HUES6 (cell line): ENCODE results near the gene THSD7B.

ENCODE experiments used
- H3K27ac ChIP-seq: 2 replicates; pipeline ENCODE4 v1.7.0; 2013; ENCODE audit warnings: low read depth, mild to moderate bottlenecking, low read length, inconsistent platforms
- H3K27me3 ChIP-seq: 2 replicates; pipeline ENCODE4 v1.6.1; 2013; ENCODE audit warnings: low read length; ENCODE audit not compliant: control insufficient read depth, insufficient read depth
- H3K36me3 ChIP-seq: 2 replicates; pipeline ENCODE4 v1.6.1; 2013; ENCODE audit warnings: low read length; ENCODE audit not compliant: control insufficient read depth, insufficient read depth
- H3K4me1 ChIP-seq: 2 replicates; pipeline ENCODE4 v1.6.1; 2013; ENCODE audit warnings: low read length; ENCODE audit not compliant: control insufficient read depth, insufficient read depth
- H3K4me3 ChIP-seq: 2 replicates; pipeline ENCODE4 v1.5.1; 2013; ENCODE audit warnings: low read depth, low read length
- H3K9ac ChIP-seq: one replicate; pipeline ENCODE4 v1.6.1; 2013; ENCODE audit warnings: mild to moderate bottlenecking, low read length
- H3K9me3 ChIP-seq: 2 replicates; pipeline ENCODE4 v1.6.1; 2013; ENCODE audit warnings: low read depth, low read length; ENCODE audit not compliant: control insufficient read depth, insufficient read depth

THSD7B gene

DNA sequence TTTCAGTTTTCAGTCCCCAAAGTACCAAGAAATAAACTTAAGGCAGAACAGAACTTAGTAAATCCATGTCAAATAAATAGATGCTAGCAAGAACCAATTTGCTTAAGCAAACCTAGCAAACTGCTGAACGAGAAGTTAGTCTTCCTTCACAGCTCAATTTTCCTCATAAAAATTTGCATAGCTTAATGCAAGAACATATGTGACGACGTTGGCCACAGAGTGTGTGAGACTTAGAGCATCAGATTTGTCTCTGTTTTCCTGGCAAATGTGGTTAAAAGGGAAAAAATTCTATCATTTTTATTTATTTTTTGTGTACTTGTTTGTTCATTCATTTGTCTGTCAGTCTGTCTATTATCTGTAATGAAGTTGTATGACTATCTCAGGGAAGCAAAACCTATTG, 485.7 kb downstream of the THSD7B start:
- H3K9me3 ChIP-seq: no peaks in the 10 kb centered on the region
- no peaks in the 10 kb centered on the region for H3K4me1 ChIP-seq
- H3K27ac ChIP-seq: no peak overlapping the region
- H3K9ac ChIP-seq: no peak overlapping the region
- H3K27me3 ChIP-seq: no peaks in the 10 kb centered on the region
- no peak overlapping the region for H3K4me3 ChIP-seq
- no peaks in the 10 kb centered on the region for H3K36me3 ChIP-seq

GRCh38 chr2:137252934-137253333, 487.6 kb downstream of the THSD7B start:
- Histone ChIP-seq H3K27ac (no peak overlapping the region), H3K27me3 (no peaks in the 10 kb centered on the region), H3K9ac (no peak overlapping the region), H3K36me3 (no peaks in the 10 kb centered on the region), H3K4me3 (no peak overlapping the region), H3K4me1 (no peaks in the 10 kb centered on the region), H3K9me3 (no peaks in the 10 kb centered on the region)

DNA sequence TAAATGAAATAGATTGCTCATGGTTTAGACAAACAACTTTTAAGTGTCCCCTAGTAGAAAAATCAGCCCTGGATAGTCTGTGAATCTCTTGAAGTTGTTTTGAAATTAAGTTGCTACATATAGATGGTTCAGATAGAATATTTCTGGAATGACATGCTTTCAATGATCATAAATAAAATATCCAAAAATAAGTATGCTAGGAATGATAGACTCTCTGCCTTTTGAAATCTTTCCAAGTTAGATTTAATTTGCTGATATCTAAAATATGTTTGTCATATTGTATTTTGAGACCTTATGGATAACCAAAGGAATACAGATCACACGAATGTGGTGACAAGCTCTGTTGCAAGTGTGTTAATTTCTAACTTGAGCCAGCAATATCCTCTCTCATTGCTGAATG, 488.7 kb downstream of the THSD7B start:
- Histone ChIP-seq H3K27me3 (no peaks in the 10 kb centered on the region), H3K4me1 (no peaks in the 10 kb centered on the region), H3K4me3 (no peak overlapping the region), H3K27ac (no peak overlapping the region), H3K9ac (no peak overlapping the region), H3K9me3 (no peaks in the 10 kb centered on the region), H3K36me3 (no peaks in the 10 kb centered on the region)

DNA sequence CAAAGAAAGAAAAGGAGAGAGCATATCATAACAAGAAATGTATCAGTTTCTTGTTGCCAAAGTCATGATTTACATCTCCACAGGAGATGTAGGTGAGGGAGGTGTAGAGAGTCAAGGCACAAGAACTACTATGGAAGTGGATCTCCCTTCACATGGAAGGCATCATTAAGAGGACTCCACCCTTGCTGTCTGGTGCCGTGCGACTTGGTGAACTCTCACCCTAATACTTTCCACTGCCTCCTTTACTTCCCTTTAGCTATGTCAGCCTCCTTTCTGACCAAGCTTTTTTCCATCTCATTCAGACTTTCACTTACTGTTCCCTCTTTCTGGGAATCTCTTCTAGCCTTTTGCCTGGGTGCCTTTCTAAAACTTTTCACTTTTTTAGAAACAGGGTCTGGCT, 490.0 kb downstream of the THSD7B start:
- Histone ChIP-seq H3K27me3 (no peaks in the 10 kb centered on the region), H3K9me3 (no peaks in the 10 kb centered on the region), H3K4me3 (no peak overlapping the region), H3K4me1 (no peaks in the 10 kb centered on the region), H3K9ac (no peak overlapping the region), H3K27ac (no peak overlapping the region), H3K36me3 (no peaks in the 10 kb centered on the region)

- no peaks in the 10 kb centered on the region for H3K36me3 ChIP-seq
- H3K4me1 ChIP-seq: peaks cover 3% of the 10 kb centered on the region; the same call in 1 of the 2 replicates
- H3K27me3 ChIP-seq: no peaks in the 10 kb centered on the region
- no peaks in the 10 kb centered on the region for H3K9me3 ChIP-seq
- no peak overlapping the region for H3K9ac ChIP-seq
- H3K4me3 ChIP-seq: no peak overlapping the region
- H3K27ac ChIP-seq: no peak overlapping the region
Measured at GRCh38 chr2:137255990-137256389, 490.6 kb downstream of the THSD7B start.

GRCh38 chr2:137261881-137262585, 496.7 kb downstream of the THSD7B start:
- Histone ChIP-seq H3K27me3 (no peaks in the 10 kb centered on the region), H3K36me3 (no peaks in the 10 kb centered on the region), H3K4me1 (peaks cover 30% of the 10 kb centered on the region), H3K27ac (peak overlapping the region; percentile 75), H3K4me3 (peak overlapping the region; percentile 29), H3K9me3 (no peaks in the 10 kb centered on the region), H3K9ac (no peak overlapping the region)

GRCh38 chr2:137262594-137262993, 497.2 kb downstream of the THSD7B start:
- peak overlapping the region; percentile 75 for H3K27ac ChIP-seq
- H3K27me3 ChIP-seq: no peaks in the 10 kb centered on the region
- H3K4me1 ChIP-seq: peaks cover 30% of the 10 kb centered on the region
- H3K9me3 ChIP-seq: no peaks in the 10 kb centered on the region
- peak overlapping the region; percentile 29 for H3K4me3 ChIP-seq
- no peaks in the 10 kb centered on the region for H3K36me3 ChIP-seq
- H3K9ac ChIP-seq: no peak overlapping the region

GRCh38 chr2:137287913-137288639, 522.7 kb downstream of the THSD7B start:
- Histone ChIP-seq H3K4me1 (no peaks in the 10 kb centered on the region), H3K27ac (no peak overlapping the region), H3K4me3 (no peak overlapping the region), H3K9me3 (no peaks in the 10 kb centered on the region), H3K36me3 (no peaks in the 10 kb centered on the region), H3K27me3 (no peaks in the 10 kb centered on the region), H3K9ac (no peak overlapping the region)

GRCh38 chr2:137291836-137292570, 526.7 kb downstream of the THSD7B start:
- Histone ChIP-seq H3K27me3 (no peaks in the 10 kb centered on the region), H3K36me3 (no peaks in the 10 kb centered on the region), H3K9me3 (no peaks in the 10 kb centered on the region), H3K27ac (no peak overlapping the region), H3K9ac (no peak overlapping the region), H3K4me3 (no peak overlapping the region), H3K4me1 (no peaks in the 10 kb centered on the region)

DNA sequence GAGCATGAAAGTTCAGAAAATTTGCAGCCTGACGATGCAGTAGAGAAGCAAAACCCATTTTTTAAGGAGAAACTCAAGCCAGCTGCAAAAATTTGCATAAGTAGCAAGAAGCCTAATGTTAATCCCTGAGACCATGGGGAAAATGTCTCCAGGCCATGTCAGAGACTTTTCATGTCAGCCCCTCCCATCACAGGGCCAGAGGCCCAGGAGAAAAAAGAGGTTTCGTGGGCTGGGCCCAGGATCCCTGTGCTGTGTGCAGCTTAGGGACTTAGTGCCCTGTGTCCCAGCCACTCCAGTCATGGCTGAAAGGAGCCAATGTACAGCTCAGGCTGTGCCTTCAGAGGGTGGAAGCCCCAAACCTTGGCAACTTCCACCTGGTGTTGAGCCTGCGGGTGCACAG, 533.0 kb downstream of the THSD7B start:
- Histone ChIP-seq H3K27me3 (no peaks in the 10 kb centered on the region), H3K27ac (no peak overlapping the region)

GRCh38 chr2:137300987-137301386, 535.6 kb downstream of the THSD7B start:
- no peaks in the 10 kb centered on the region for H3K36me3 ChIP-seq
- peaks cover 5% of the 10 kb centered on the region for H3K9me3 ChIP-seq
- H3K4me3 ChIP-seq: no peak overlapping the region
- H3K27me3 ChIP-seq: no peaks in the 10 kb centered on the region
- no peak overlapping the region for H3K9ac ChIP-seq
- H3K27ac ChIP-seq: no peak overlapping the region
- H3K4me1 ChIP-seq: no peaks in the 10 kb centered on the region

More for the DNA sequence above, 533.0 kb downstream of the THSD7B start:
- H3K36me3 ChIP-seq: no peaks in the 10 kb centered on the region
- no peaks in the 10 kb centered on the region for H3K4me1 ChIP-seq
- peaks cover 5% of the 10 kb centered on the region for H3K9me3 ChIP-seq
- H3K4me3 ChIP-seq: no peak overlapping the region
- H3K9ac ChIP-seq: no peak overlapping the region
